GM21825 (cell line): ENCODE measurements around the gene CDK2AP2.
"Not testable (repeated sequence)": the region's sequence is repeated elsewhere in the genome, so short reads cannot be mapped to it uniquely, and the experiment has no call there.

Experiments used
- ATAC-seq: cut with Tn5 transposase; IDR thresholded peaks from one replicate; pipeline ENCODE4 v1.9.1; 2021; ENCODE audit warnings: mild to moderate bottlenecking, moderate library complexity; ENCODE audit not compliant: unreplicated experiment

Gene CDK2AP2

GRCh38 chr11:67491276-67492068 is 16.5 kb downstream of the CDK2AP2 start:
- ATAC-seq, result no peak

GRCh38 chr11:67490727-67491065 is 17.3 kb downstream of the CDK2AP2 start:
- no peak for ATAC-seq

- ATAC-seq, result no peak
These were observed 17.9 kb downstream of the CDK2AP2 start for GRCh38 chr11:67489885-67490726.

GRCh38 chr11:67489203-67489884 is 18.6 kb downstream of the CDK2AP2 start:
- ATAC-seq, result no peak

- ATAC-seq, result no peak
These were observed 21.3 kb downstream of the CDK2AP2 start for GRCh38 chr11:67486481-67487195.

- ATAC-seq, result not testable (repeated sequence)
These were observed 22.0 kb downstream of the CDK2AP2 start for GRCh38 chr11:67485873-67486361.

- no peak for ATAC-seq
These were observed 23.1 kb downstream of the CDK2AP2 start for GRCh38 chr11:67484847-67485311.

- no peak for ATAC-seq
These were observed 23.9 kb downstream of the CDK2AP2 start for GRCh38 chr11:67483831-67484665.

GRCh38 chr11:67482827-67483798 is 24.8 kb downstream of the CDK2AP2 start, which contains the start of gene AIP:
Gene AIP, plus strand, starts transcription at chr11:67483026. Its CDS starts 133 bp downstream, at chr11:67483159.
- ATAC-seq, result peak; percentile 58

- ATAC-seq, result no peak
These were observed 25.6 kb downstream of the CDK2AP2 start for GRCh38 chr11:67482275-67482826.

- not testable (repeated sequence) for ATAC-seq
These were observed 30.5 kb downstream of the CDK2AP2 start for GRCh38 chr11:67477344-67478050.

GRCh38 chr11:67476692-67477091 is 31.3 kb downstream of the CDK2AP2 start:
- not testable (repeated sequence) for ATAC-seq

- ATAC-seq, result no peak
These were observed 35.1 kb downstream of the CDK2AP2 start for GRCh38 chr11:67472882-67473281.

GRCh38 chr11:67470337-67471002 is 37.5 kb downstream of the CDK2AP2 start:
- no peak for ATAC-seq

GRCh38 chr11:67469508-67469811 is 38.5 kb downstream of the CDK2AP2 start:
- ATAC-seq, result no peak

- peak; percentile 60 for ATAC-seq
These were observed 39.0 kb downstream of the CDK2AP2 start, which contains the start of gene TMEM134 for GRCh38 chr11:67468759-67469507. Gene TMEM134, minus strand, starts transcription at chr11:67469251. Its CDS starts 59 bp downstream, at chr11:67469192.
